Dermis microvascular lymphatic vessel endothelial cell (primary cell): ENCODE data around the gene CDKN1A. TPM values are rescaled to one million over a fixed set of nuclear protein-coding genes. Genes with fewer than 3 reads are reported as not detected.
A peak's percentile ranks its signal among the peaks of the same experiment; 100 is the strongest.
"Not testable (repeated sequence)": the region's sequence is repeated elsewhere in the genome, so short reads cannot be mapped to it uniquely, and the experiment has no call there.

Experiments
- DNase-seq, 2 donors: peaks; one replicate each; pipeline versions ENCODE4 v3.0.0 to v3.0.0-alpha.2; 2010; ENCODE audit warnings: low read depth in 2 of 2
- total RNA-seq: library from RNA; depleted of rRNA; stranded (reverse); fragments of >200 nt; gene quantifications from 2 replicates; pipeline ENCODE4 v1.2.1, GENCODE V29; 2014

Gene CDKN1A
- total RNA-seq, 1 donor from 2014 or later, result 116 TPM

GRCh38 chr6:36719126-36719525 is 40.6 kb downstream of the CDKN1A start:
- no peak for DNase-seq

- no peak for DNase-seq
Observed at GRCh38 chr6:36720251-36721141, 42.0 kb downstream of the CDKN1A start.

GRCh38 chr6:36721369-36722140 is 43.0 kb downstream of the CDKN1A start:
- no peak for DNase-seq

GRCh38 chr6:36722365-36722764 is 43.9 kb downstream of the CDKN1A start:
- no peak for DNase-seq

- no peak for DNase-seq
Observed at GRCh38 chr6:36722879-36723278, 44.4 kb downstream of the CDKN1A start.

- not testable (repeated sequence) for DNase-seq
Observed at GRCh38 chr6:36723992-36724391, 45.5 kb downstream of the CDKN1A start.

- peak; percentile 57 to 73 for DNase-seq
Observed at GRCh38 chr6:36724514-36725390, 46.2 kb downstream of the CDKN1A start.

- no peak for DNase-seq
Observed at GRCh38 chr6:36725581-36725980, 47.1 kb downstream of the CDKN1A start.

- DNase-seq, result no peak
Observed at GRCh38 chr6:36727505-36728021, 49.0 kb downstream of the CDKN1A start.

GRCh38 chr6:36728289-36729160 is 50.0 kb downstream of the CDKN1A start:
- DNase-seq, result no peak

GRCh38 chr6:36729161-36729524 is 50.6 kb downstream of the CDKN1A start:
- peak in 1 of 2 donors; percentile 22 for DNase-seq

GRCh38 chr6:36730424-36731380 is 52.2 kb downstream of the CDKN1A start:
- no peak for DNase-seq

- DNase-seq, result no peak
Observed at GRCh38 chr6:36731622-36732310, 53.3 kb downstream of the CDKN1A start.

- no peak for DNase-seq
Observed at GRCh38 chr6:36733300-36733699, 54.8 kb downstream of the CDKN1A start.

GRCh38 chr6:36734486-36735060 is 56.1 kb downstream of the CDKN1A start:
- no peak for DNase-seq

- peak in 1 of 2 donors; percentile 65 for DNase-seq
Observed at GRCh38 chr6:36735110-36736071, 56.9 kb downstream of the CDKN1A start.
